Stimulated activated naive CD4-positive, alpha-beta T cell treated with Interleukin-2 at 50 U/mL for 16 hours (primary cell): Measurements from ENCODE around the gene TNK1.

Experiments used
- DNase-seq: peaks from one replicate; lab custom pipeline; 2025; lab: John Stamatoyannopoulos, UW

The TNK1 gene

DNA sequence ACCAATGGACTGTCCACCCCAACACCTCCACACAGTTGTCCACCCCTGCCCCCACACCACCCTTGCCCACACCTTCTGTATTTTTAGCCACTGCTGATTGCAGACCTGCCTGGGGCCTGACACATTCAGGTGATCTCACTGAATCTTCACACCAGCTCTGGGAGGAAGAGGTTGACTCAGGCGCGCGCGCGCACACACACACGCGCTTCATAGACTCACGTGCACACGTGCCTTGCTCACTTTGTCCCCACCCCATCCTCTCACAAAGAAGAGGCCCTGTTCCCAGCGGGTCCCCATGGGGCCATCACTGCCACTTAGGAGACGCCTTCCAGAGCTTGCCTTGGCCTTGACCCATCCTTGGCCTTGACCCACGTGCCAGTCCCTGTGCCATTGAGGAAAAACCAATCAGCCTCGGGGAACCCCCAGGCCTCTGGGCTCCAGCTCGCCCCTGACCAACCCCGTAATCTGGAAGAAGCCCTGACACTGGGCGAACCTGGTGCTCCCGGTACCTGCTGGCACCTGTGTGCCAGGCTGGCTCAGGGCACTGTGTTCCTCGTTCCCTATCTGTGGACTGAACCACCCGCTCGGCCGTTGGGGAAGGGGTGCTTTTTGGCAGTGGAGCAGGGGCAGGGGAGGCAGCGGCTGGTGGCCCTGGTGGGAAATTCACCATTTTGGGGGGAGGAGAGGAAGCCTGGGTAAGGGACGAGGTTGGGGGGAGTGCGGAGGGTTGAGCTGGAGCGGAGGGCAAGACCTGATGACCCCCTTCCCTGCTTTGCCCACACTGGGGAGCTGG lies 29.9 kb downstream of the TNK1 start:
- DNase-seq: no peak

DNA sequence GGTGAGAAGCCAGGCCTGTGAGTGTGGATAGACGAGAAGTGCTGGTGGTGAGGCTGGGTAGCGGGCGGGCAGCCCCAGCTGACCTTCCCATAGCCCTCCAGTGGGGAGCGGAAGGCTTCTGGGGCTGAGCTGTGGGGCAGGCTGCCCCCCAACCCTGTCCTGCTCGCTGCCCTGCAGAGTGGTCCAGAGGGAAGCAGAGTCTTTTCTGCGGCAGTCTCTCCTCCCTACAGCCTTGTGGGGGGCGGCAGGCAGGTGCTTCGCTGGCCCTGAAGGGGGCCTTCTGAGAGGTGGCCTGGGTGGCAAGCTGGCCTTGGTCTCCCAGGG lies 30.5 kb downstream of the TNK1 start:
- DNase-seq: no peak

GRCh38 chr17:7413346-7413985 lies 32.6 kb downstream of the TNK1 start:
- no peak for DNase-seq

- DNase-seq: no peak
These were observed 33.9 kb downstream of the TNK1 start for GRCh38 chr17:7414837-7415236.

- DNase-seq: no peak
These were observed 34.9 kb downstream of the TNK1 start for GRCh38 chr17:7415784-7416183.

DNA sequence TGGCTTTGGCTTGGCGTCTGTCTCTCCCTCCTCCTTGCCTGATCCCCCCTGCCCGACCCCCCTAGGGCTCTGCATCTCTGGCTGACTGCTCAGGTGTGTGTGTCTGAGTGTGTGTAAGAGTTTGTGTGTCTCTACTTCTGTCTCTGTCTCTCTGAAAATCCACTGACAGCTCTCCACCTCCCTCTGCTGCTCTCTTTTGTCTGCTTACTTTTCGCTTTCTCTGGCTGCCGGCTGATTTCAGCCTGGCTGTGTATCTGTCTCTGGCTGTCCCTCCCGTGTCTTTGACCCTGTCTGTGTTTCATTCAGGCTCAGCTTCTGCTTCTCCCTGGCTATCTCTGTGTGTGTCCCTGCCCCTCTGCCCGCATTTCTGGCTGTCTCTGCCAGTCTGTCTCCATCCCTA lies 35.4 kb downstream of the TNK1 start:
- DNase-seq: no peak

DNA sequence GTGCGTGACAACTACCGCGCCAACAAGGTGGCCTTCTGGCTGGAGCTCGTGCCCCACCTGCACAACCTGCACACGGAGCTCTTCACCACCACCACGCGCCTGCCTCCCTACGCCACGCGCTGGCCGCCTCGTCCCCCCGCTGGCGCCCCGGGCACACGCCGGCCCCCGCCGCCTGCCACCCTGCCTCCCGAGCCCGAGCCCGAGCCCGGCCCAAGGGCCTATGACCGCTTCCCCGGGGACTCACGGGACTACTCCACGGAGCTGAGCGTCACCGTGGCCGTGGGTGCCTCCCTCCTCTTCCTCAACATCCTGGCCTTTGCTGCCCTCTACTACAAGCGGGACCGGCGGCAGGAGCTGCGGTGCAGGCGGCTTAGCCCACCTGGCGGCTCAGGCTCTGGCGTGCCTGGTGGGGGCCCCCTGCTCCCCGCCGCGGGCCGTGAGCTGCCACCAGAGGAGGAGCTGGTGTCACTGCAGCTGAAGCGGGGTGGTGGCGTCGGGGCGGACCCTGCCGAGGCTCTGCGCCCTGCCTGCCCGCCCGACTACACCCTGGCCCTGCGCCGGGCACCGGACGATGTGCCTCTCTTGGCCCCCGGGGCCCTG lies 36.3 kb downstream of the TNK1 start:
- DNase-seq: no peak

- DNase-seq: no peak
These were observed 37.7 kb downstream of the TNK1 start for GRCh38 chr17:7418472-7419152.

DNA sequence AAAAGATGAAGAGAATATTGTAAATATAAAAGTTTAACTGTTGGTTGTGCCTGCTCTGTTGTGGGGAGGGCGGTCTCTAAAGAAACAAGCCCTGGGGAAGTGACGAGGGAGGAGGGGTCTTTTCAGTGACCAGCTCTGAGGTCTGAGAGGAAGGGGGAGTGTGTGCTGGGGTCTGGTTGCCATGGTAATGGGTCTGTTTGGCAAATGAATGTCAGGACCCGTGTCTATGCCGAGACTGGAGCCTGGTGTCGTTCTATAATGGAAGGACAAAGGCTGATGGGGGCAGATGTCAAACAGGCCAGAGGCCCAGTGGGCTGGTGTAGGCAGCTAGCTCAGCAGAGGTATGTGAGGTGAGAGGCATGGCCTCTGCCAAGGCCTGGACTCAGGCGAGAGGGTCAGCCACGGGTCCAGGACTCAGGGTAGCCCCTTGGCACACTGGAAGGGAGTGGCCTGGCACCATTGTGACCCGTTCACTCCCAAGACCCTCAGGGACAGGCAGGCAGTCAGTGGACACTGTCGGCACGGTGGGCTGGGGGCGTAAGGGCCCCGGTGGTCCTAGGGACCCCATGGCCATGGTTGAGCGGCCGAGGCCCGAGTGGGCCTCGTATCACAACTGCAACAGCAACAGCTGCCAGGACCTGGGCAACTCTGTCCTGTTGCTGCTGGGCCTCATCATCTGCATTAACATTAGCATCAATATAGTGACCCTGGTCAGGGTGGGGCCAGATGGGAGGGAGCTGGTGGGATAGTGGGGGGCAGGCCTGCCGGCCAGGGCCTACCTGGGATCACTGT lies 39.1 kb downstream of the TNK1 start, which contains the start of gene SPEM1:
TSS of gene SPEM1 (plus strand) at position 506 of the 792 bp plus-strand sequence. CDS start at position 567, 61 bp downstream.
- no peak for DNase-seq

GRCh38 chr17:7421186-7421585 lies 40.3 kb downstream of the TNK1 start:
- DNase-seq: no peak

GRCh38 chr17:7423679-7424078 lies 42.8 kb downstream of the TNK1 start:
- no peak for DNase-seq

- no peak for DNase-seq
These were observed 44.4 kb downstream of the TNK1 start, which contains the start of gene SPEM2 for GRCh38 chr17:7425316-7425715. Gene SPEM2 (plus strand): TSS chr17:7425616. CDS start chr17:7425689, 73 bp downstream.

DNA sequence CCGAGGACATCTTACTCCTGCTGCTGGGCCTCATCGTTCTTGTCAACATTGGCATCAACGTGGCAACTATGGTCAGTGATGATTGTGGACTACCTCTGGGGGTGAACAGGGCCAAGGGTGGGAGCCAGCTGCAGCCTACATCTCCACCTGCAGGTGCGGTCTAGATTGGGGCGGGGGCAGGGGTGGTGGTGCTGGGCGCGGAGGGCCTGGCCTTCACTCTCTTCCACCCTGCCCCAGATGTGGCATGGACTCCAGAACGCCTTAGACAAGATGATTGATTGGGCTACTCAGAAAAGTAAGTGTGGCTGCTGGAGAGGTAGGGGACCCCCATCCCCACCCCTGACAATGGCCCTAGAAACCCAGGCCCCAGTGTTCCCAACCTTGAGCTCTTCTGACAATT lies 44.9 kb downstream of the TNK1 start:
- no peak for DNase-seq

DNA sequence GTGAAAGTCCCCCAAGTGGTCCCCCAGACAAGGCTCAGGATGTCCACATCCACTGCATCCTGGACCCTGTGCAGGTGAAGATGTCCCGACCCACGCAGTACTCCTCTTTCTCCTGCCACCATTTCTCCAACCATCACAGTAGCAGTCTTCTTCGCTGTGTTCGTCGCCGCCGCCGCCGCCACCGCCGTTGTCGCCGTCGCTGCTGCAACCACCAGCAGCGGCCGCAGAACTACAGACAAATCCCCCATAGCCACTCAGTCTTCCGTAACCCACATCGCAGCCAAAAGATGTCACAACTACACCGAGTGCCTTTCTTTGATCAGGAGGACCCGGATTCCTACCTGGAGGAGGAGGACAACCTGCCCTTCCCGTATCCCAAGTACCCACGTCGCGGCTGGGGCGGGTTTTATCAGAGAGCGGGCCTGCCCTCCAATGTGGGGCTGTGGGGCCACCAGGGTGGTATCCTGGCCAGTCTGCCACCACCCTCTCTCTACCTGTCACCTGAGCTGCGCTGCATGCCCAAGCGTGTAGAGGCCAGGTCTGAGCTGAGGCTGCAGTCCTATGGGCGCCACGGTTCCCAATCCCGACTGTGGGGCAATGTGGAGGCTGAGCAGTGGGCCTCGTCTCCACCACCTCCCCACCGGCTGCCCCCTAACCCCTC lies 45.4 kb downstream of the TNK1 start:
- no peak for DNase-seq

- DNase-seq: no peak
These were observed 46.1 kb downstream of the TNK1 start for GRCh38 chr17:7426896-7427489.

GRCh38 chr17:7427549-7427948 lies 46.7 kb downstream of the TNK1 start:
- no peak for DNase-seq

GRCh38 chr17:7428557-7428956 lies 47.7 kb downstream of the TNK1 start, which contains the start of gene SPEM3:
Gene SPEM3 (plus strand): TSS chr17:7428857. CDS start chr17:7428903, 46 bp downstream.
- no peak for DNase-seq

DNA sequence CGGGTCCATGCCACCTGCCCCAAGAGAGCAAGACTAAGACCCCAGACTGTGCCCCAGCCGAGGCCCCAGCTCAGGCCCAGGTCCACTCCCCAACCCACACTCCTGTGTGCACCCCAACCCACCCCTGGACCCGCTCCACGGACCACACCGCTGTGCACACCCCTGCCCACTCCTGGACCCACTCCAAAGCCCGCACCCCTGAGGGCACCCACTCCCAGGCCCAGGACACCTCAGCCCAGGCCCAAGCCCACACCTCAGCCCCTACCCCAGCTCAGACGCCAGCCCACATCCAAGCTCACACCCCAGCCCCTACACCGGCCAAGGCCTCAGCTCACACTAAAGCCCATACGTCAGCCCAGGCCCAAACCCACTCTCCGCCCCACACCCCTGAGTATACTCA lies 48.8 kb downstream of the TNK1 start:
- DNase-seq: no peak

- DNase-seq: no peak
These were observed 50.3 kb downstream of the TNK1 start for GRCh38 chr17:7431231-7431630.

DNA sequence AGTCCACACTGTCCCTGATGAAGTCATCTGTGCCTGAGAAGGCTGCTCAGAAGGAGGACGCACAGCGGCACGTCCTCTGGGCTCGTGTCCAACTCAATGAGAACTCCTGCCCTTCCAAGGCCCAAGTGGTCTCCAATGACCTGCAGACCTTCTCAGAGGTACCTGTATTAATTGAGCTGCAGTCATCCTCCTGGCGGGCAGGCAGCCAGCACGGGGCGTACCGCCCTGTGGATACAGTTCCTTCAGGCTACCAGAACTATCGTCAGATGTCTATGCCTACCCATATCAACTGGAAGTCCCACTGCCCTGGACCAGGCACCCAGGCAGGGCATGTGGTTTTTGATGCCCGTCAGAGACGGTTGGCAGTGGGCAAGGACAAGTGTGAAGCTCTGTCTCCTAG lies 51.4 kb downstream of the TNK1 start:
- no peak for DNase-seq
